NCI-H2227 (cell line): ENCODE data around the gene EIF4A3.

Source experiments
- DNase-seq: peaks from one replicate; lab custom pipeline; 2025; ENCODE audit not compliant: unreplicated experiment; lab: John Stamatoyannopoulos, UW

EIF4A3 gene

DNA sequence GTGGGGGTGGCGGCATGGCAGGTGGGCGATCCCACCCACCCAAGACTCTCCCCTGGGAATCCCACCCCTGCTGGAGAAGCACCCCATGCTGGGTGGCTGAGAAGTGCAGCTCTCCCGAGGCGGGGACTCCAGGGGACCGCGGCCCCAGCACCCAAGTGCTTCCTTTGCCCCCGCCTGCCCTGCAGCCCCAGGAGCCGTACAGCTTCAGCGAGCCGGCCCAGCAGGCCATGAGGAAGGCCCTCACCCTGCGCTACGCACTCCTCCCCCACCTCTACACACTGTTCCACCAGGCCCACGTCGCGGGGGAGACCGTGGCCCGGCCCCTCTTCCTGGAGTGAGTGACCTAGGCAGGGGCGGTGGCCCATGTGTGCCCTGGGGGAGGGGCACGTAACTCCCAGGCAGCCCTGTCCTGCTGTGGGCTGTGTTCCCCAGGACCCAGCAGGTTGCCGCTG lies 33.9 kb downstream of the EIF4A3 start:
- no peak for DNase-seq

DNA sequence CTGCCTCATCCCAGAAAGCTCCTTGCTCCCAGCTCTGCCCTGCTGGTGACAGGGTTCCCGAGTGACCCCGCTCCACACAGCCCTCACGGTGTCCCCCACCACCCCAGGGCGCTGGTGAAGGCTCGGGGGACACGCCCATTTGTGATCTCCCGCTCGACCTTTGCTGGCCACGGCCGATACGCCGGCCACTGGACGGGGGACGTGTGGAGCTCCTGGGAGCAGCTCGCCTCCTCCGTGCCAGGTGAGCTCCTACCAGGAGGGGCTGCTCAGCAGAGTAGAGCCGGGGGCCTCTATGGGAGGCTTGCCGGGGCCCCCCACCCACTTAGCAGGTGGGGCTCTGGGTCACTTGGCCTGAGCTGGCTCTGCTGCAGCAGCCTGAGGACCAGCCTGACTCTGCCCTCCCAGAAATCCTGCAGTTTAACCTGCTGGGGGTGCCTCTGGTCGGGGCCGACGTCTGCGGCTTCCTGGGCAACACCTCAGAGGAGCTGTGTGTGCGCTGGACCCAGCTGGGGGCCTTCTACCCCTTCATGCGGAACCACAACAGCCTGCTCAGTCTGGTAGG lies 34.4 kb downstream of the EIF4A3 start:
- DNase-seq, result no peak

DNA sequence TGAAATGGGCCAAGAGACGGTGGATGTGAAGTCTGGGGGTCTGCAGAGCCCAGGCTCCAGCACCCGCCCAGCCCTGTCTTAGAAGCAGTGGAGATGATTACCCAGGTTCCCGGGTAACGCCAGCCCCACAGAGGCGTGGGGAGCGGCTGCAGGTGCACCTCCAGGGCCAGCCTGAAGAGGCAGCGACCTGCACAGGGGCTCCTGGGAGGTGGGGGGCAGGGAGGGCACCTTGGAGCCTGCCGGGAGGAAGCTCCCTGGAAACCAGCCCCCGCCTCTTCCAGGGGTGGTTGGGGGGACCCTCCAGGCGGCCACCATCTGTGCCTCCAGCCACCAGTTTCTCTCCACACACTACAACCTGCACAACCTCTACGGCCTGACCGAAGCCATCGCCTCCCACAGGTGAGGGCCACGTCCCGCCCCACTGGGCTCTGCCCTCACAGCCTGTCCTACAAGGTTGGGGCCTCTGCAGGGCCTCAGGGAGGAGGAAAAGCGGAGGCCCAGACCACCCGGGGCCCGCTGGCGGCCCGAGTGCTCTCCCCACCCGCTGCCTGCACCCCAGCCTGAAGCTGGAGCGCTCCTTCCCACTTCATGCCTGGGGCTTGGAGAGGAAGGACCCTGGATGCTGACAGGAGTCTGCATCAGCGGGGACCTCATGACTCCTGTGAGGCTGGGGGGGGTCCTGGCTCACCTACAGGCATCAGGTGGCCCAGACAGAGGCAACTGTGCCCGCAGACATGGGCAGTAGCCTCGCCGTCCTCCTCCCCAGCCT lies 35.0 kb downstream of the EIF4A3 start:
- DNase-seq, result no peak

DNA sequence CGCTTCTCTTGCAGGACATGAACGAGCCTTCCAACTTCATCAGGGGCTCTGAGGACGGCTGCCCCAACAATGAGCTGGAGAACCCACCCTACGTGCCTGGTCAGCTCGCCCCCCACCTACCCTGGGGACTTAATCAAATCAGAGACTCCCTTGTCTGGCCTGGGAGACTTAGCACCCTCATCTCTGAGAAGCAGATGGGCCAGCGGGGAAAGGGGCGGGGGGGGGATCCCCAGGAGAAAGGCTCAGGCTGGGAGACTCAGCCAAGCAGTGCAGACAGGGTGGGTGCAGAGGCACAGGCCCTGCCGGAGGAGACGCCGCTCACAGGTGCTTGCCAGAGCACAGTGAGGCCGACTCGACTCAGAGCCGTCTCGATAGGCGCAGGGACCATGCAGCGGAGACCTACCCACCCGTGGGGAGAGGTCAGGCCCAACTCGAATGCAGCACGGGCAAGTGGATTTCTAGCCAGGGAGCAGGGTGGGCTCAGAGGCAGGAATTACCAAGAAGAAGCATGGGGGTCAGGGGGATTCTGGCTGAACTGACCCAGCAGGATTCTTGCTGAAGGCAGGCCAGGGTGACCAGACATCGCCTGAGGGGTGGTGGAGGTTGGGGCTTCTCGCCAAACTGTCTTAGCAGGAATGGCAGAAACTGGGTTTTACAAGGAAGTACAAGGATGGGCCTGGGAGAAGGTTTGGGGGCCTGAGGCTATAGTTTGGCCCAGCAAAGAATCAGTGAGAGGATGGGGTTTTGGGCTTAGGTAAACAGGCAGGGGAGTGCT lies 35.8 kb downstream of the EIF4A3 start:
- DNase-seq, result no peak

DNA sequence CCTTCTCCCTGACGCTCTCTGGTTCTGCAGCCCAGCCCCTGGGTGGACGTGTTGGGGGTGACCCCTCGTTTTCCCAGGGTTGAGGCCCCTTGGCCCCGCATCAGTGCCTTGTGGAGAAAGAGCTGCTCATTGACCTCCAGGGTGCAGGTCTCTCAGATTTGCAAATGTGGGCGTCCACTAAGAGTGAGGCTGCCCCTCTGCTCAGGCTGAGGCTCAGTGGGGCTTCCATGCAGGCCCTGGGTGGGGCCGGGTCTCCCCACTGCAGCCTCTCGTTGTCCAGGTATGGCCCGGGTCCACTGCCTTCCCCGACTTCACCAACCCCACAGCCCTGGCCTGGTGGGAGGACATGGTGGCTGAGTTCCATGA lies 36.5 kb downstream of the EIF4A3 start:
- no peak for DNase-seq

DNA sequence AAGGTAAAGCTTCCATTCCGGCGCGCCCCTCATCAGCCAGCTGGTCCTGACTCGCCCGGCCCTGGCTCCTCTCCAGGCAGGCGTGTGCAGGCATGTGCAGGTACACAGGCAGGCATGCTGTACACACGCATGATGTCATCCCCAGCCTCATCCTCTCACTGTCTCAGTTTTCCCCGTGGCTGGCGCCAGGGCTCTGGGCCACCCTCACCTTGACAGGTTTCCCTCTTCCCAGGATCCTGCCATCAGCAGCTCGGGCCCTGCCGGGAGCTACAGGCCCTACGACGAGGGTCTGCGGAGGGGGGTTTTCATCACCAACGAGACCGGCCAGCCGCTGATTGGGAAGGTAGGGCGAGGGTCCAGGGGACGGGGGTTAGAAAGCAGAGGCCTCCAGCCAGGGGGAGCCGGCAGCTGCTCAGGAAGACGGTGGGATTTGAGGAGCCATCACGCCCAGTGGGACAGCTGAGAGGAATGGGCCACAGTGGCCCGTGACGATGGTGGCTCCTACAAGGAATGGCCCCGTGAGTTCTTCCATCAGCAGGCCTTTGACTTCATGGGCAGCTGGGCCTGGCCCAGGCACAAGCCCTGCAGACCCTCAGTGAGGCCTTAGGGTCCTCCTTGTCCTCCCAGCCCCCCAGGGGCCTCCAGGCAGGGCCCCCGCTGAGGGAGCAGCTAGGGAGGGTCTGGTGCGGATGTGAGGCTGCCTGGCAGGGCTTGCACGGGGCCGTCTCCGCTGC lies 37.0 kb downstream of the EIF4A3 start:
- no peak for DNase-seq

DNA sequence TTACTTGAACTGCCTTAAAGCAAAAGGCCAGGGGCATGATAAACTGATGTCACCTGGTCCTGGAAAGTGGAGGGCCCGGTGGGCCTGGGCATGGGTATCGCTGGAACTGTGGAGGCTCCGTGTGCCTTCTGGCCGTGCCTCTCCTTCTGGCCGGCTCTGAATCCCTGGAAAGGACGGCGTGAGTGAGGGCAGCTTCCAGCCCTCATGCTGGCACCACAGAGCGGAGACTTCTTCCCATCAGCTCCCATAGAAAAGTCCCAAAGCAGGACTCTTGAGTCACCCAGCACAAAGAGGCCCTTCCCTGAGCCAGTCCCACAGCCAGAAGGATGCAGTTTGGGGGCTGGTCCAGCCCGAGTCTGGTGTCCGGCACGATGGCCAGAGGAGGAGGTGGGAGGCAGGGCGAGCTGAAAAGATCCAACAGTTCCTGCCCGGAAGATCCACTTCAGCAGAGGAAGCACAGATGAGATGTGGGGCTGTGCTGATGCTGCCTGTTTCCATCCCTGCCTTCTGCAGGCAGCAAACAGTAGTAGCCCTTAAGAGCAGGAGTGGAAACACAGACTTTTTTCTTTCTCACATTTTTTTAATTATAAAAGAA lies 37.8 kb downstream of the EIF4A3 start:
- no peak for DNase-seq

DNA sequence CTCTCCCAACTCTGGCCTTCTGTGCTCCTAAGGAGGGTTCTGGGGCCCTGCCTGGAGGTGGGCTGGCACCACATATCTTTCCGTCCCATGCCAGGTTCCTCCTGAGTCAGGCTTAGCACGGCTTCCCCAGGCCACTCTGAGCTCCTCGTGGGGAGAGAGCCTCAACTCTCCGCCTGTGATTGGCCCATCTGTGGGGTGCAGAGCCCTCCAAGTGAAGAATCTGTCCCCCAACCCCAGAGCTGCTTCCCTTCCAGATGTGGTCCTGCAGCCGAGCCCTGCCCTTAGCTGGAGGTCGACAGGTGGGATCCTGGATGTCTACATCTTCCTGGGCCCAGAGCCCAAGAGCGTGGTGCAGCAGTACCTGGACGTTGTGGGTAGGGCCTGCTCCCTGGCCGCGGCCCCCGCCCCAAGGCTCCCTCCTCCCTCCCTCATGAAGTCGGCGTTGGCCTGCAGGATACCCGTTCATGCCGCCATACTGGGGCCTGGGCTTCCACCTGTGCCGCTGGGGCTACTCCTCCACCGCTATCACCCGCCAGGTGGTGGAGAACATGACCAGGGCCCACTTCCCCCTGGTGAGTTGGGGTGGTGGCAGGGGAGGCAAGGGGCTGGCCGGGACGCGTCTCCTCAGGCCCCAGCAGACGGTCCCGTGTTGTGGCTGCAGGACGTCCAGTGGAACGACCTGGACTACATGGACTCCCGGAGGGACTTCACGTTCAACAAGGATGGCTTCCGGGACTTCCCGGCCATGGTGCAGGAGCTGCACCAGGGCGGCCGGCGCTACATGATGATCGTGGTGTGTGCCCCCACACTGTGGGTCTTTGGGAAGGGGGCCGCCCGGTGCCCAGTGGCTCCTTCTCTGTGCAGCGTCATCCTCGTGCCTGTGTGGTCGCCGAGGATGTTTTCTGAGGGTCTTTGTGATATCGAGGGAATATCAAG lies 38.6 kb downstream of the EIF4A3 start:
- DNase-seq, result no peak

DNA sequence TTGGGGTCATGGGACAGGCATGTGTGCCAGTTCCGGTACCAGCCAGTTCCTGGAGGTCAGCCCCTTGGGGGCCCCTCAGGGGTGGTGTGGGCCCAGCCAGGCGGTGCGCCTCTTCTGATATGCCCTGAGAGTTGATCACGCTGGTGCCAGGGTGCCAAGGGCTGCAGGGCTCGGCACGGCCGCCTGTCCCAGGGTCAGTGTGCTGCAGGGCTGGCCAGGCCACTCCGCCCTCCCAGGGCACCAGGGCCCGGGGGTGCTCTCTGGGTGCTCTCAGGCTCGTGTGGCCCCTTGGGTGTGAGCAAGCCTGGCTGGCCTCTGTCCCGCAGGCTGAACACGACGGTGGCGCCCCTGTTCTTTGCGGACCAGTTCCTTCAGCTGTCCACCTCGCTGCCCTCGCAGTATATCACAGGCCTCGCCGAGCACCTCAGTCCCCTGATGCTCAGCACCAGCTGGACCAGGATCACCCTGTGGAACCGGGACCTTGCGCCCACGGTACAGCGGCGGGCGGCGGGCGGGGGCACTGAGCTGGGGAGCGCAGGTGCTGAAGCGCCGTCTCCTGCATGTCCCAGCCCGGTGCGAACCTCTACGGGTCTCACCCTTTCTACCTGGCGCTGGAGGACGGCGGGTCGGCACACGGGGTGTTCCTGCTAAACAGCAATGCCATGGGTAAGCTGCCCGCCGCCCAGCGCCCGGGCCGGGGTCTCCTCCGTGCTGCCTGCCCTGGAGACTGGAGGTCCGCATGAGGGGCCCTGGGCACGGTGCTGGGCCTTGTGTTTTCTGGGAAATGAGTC lies 39.5 kb downstream of the EIF4A3 start:
- no peak for DNase-seq

DNA sequence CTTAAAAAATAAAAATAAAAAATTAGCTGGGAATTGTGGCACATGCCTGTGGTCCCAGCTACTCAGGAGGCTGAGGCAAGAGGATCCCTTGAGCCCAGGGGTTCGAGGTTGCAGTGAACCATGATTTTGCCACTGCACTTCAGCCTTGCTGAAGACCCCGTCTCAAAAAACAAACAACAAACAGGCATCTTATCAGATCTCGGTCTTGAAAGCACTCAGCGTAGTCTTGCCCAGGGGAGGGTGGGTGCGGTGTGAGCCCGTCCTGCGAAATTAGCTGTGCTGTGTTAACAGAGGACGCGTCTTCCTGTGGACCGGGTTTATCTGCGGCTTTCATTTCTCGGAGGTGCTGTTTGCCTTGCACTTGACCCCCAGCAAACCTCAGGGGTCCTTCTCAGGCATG lies 40.2 kb downstream of the EIF4A3 start:
- no peak for DNase-seq

DNA sequence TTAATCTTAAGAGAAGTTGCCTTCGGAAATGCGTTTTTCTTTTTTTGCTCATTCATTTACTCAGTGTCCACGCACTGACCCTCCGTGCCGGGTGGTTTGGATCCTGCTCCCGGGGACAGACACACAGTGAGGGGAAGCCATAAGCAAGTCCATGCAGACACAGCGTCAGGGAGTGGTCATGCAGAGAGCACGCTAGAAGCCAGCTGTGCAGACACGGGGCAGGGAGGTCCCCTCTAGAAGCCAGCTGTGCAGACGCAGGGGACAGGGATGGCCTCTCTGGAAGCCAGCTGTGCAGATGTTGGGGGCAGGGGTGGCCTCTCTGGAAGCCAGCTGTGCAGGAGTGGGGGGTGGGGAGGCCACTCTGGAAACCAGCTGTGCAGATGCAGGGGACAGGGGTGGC lies 40.8 kb downstream of the EIF4A3 start:
- DNase-seq, result no peak

DNA sequence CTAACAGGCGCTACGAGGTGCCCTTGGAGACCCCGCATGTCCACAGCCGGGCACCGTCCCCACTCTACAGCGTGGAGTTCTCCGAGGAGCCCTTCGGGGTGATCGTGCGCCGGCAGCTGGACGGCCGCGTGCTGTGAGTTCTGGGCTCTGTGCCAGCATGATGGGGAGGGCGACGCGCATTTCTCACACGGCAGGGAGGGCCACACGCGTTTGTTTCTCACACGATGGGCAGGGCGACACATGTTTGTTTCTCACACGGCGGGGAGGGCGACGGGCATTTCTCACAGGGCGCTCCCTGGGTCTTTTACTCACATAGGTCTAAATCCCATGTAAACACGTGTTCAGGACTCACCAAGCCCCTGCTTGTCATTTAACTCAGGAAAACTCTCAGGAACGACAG lies 41.2 kb downstream of the EIF4A3 start:
- DNase-seq, result no peak

DNA sequence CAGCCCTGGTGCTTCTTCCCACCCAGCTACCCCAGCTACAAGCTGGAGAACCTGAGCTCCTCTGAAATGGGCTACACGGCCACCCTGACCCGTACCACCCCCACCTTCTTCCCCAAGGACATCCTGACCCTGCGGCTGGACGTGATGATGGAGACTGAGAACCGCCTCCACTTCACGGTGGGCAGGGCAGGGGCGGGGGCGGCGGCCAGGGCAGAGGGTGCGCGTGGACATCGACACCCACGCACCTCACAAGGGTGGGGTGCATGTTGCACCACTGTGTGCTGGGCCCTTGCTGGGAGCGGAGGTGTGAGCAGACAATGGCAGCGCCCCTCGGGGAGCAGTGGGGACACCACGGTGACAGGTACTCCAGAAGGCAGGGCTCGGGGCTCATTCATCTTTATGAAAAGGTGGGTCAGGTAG lies 42.0 kb downstream of the EIF4A3 start:
- DNase-seq, result no peak

DNA sequence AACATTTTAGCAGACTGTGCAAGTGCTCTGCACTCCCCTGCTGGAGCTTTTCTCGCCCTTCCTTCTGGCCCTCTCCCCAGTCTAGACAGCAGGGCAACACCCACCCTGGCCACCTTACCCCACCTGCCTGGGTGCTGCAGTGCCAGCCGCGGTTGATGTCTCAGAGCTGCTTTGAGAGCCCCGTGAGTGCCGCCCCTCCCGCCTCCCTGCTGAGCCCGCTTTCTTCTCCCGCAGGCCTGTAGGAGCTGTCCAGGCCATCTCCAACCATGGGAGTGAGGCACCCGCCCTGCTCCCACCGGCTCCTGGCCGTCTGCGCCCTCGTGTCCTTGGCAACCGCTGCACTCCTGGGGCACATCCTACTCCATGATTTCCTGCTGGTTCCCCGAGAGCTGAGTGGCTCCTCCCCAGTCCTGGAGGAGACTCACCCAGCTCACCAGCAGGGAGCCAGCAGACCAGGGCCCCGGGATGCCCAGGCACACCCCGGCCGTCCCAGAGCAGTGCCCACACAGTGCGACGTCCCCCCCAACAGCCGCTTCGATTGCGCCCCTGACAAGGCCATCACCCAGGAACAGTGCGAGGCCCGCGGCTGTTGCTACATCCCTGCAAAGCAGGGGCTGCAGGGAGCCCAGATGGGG lies 42.5 kb downstream of the EIF4A3 start:
- DNase-seq, result peak; percentile 49

DNA sequence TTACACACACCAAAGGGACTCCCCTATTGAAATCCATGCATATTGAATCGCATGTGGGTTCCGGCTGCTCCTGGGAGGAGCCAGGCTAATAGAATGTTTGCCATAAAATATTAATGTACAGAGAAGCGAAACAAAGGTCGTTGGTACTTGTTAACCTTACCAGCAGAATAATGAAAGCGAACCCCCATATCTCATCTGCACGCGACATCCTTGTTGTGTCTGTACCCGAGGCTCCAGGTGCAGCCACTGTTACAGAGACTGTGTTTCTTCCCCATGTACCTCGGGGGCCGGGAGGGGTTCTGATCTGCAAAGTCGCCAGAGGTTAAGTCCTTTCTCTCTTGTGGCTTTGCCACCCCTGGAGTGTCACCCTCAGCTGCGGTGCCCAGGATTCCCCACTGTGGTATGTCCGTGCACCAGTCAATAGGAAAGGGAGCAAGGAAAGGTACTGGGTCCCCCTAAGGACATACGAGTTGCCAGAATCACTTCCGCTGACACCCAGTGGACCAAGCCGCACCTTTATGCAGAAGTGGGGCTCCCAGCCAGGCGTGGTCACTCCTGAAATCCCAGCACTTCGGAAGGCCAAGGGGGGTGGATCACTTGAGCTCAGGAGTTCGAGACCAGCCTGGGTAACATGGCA lies 43.4 kb downstream of the EIF4A3 start:
- DNase-seq, result no peak

DNA sequence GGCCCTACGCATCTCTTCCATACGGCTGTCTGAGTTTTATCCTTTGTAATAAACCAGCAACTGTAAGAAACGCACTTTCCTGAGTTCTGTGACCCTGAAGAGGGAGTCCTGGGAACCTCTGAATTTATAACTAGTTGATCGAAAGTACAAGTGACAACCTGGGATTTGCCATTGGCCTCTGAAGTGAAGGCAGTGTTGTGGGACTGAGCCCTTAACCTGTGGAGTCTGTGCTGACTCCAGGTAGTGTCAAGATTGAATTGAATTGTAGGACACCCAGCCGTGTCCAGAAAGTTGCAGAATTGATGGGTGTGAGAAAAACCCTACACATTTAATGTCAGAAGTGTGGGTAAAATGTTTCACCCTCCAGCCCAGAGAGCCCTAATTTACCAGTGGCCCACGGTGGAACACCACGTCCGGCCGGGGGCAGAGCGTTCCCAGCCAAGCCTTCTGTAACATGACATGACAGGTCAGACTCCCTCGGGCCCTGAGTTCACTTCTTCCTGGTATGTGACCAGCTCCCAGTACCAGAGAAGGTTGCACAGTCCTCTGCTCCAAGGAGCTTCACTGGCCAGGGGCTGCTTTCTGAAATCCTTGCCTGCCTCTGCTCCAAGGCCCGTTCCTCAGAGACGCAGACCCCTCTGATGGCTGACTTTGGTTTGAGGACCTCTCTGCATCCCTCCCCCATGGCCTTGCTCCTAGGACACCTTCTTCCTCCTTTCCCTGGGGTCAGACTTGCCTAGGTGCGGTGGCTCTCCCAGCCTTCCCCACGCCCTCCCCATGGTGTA lies 44.1 kb downstream of the EIF4A3 start:
- DNase-seq, result no peak

DNA sequence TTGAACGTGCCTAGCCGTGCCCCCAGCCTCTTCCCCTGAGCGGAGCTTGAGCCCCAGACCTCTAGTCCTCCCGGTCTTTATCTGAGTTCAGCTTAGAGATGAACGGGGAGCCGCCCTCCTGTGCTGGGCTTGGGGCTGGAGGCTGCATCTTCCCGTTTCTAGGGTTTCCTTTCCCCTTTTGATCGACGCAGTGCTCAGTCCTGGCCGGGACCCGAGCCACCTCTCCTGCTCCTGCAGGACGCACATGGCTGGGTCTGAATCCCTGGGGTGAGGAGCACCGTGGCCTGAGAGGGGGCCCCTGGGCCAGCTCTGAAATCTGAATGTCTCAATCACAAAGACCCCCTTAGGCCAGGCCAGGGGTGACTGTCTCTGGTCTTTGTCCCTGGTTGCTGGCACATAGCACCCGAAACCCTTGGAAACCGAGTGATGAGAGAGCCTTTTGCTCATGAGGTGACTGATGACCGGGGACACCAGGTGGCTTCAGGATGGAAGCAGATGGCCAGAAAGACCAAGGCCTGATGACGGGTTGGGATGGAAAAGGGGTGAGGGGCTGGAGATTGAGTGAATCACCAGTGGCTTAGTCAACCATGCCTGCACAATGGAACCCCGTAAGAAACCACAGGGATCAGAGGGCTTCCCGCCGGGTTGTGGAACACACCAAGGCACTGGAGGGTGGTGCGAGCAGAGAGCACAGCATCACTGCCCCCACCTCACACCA lies 44.8 kb downstream of the EIF4A3 start:
- peak; percentile 54 for DNase-seq
